ENCODE results near the gene CXCL12.

The CXCL12 gene

GRCh38 chr10:44399659-44400451 lies 15.0 kb upstream of the CXCL12 start:
- no peak for DNase-seq

- DNase-seq, result no peak
Observed at GRCh38 chr10:44398747-44399658, 14.1 kb upstream of the CXCL12 start.

- DNase-seq, result no peak
Observed at GRCh38 chr10:44398271-44398670, 13.4 kb upstream of the CXCL12 start.

GRCh38 chr10:44397476-44398225 lies 12.8 kb upstream of the CXCL12 start:
- DNase-seq, result no peak

- no peak for DNase-seq
Observed at GRCh38 chr10:44396671-44397191, 11.8 kb upstream of the CXCL12 start.

- no peak for DNase-seq
Observed at GRCh38 chr10:44395902-44396670, 11.2 kb upstream of the CXCL12 start.

GRCh38 chr10:44395396-44395795 lies 10.5 kb upstream of the CXCL12 start:
- no peak for DNase-seq

GRCh38 chr10:44394696-44395381 lies 9.9 kb upstream of the CXCL12 start:
- DNase-seq, result no peak

GRCh38 chr10:44393834-44394547 lies 9.1 kb upstream of the CXCL12 start:
- DNase-seq, result no peak

GRCh38 chr10:44393051-44393630 lies 8.2 kb upstream of the CXCL12 start:
- no peak for DNase-seq

- no peak for DNase-seq
Observed at GRCh38 chr10:44392420-44392819, 7.5 kb upstream of the CXCL12 start.

GRCh38 chr10:44391981-44392380 lies 7.1 kb upstream of the CXCL12 start:
- DNase-seq, result no peak

- DNase-seq, result no peak
Observed at GRCh38 chr10:44390585-44391072, 5.7 kb upstream of the CXCL12 start.

- DNase-seq, result no peak
Observed at GRCh38 chr10:44389556-44389955, 4.7 kb upstream of the CXCL12 start.

GRCh38 chr10:44389150-44389549 lies 4.3 kb upstream of the CXCL12 start:
- no peak for DNase-seq

- no peak for DNase-seq
Observed at GRCh38 chr10:44388641-44389040, 3.7 kb upstream of the CXCL12 start.

- DNase-seq, result no peak
Observed at GRCh38 chr10:44387853-44388251, 3.0 kb upstream of the CXCL12 start.

- peak; percentile 80 for DNase-seq
Observed at GRCh38 chr10:44386546-44387052, 1.7 kb upstream of the CXCL12 start.

GRCh38 chr10:44385696-44386441 lies 972 bp upstream of the CXCL12 start:
- peak; percentile 71 for DNase-seq

Measured in left hindlimb (tissue), 1 donor.